Smooth muscle cell (in vitro differentiated cells): ENCODE results near the gene CAB39. TPM values are rescaled to one million over a fixed set of nuclear protein-coding genes. Genes with fewer than 3 reads are reported as not detected.

ENCODE experiments used
- DNase-seq: peaks from one replicate; lab custom pipeline; 2025; ENCODE audit not compliant: unreplicated experiment; lab: John Stamatoyannopoulos, UW
- H2AFZ ChIP-seq: fragments of 200-600 bp; sonication (generic); 2 replicates; pipeline ENCODE4 v1.6.0; 2016; ENCODE audit warnings: antibody characterized with exemption, low read depth, mild to moderate bottlenecking
- H3F3A ChIP-seq: fragments of 200-600 bp; sonication (generic); 2 replicates; pipeline ENCODE4 v1.6.0; 2017; ENCODE audit warnings: antibody characterized with exemption, low read depth
- H3K27ac ChIP-seq: fragments of 200-600 bp; sonication (generic); 2 replicates; pipeline ENCODE4 v1.5.1; 2016; ENCODE audit warnings: low read depth, mild to moderate bottlenecking
- H3K27me3 ChIP-seq: fragments of 200-600 bp; sonication (generic); 2 replicates; pipeline ENCODE4 v1.6.1; 2016; ENCODE audit warnings: low read depth, mild to moderate bottlenecking
- H3K36me3 ChIP-seq: fragments of 200-600 bp; sonication (generic); 2 replicates; pipeline ENCODE4 v1.5.1; 2016; ENCODE audit warnings: low read depth
- H3K4me1 ChIP-seq: fragments of 200-600 bp; sonication (generic); 2 replicates; pipeline ENCODE4 v1.5.1; 2016; ENCODE audit warnings: low read depth
- H3K4me2 ChIP-seq: fragments of 200-600 bp; sonication (generic); 2 replicates; pipeline ENCODE4 v1.6.0; 2016; ENCODE audit warnings: mild to moderate bottlenecking
- H3K4me3 ChIP-seq: fragments of 200-600 bp; sonication (generic); 2 replicates; pipeline ENCODE4 v1.5.1; 2016; ENCODE audit warnings: mild to moderate bottlenecking
- H3K79me2 ChIP-seq: fragments of 200-600 bp; sonication (generic); 2 replicates; pipeline ENCODE4 v1.6.0; 2016; ENCODE audit warnings: low read depth, mild to moderate bottlenecking
- H3K9ac ChIP-seq: fragments of 200-600 bp; sonication (generic); 2 replicates; pipeline ENCODE4 v1.6.0; 2016; ENCODE audit warnings: low read depth
- H3K9me3 ChIP-seq: fragments of 200-600 bp; sonication (generic); replicated peaks from 2 replicates; pipeline ENCODE4 v1.5.1; 2016; ENCODE audit warnings: low read depth
- H4K20me1 ChIP-seq: fragments of 200-600 bp; sonication (generic); 2 replicates; pipeline ENCODE4 v1.6.0; 2016; ENCODE audit warnings: low read depth
- WGBS: methylation state at CpG from one replicate; pipeline ENCODE4 v1.1.7; 2016; ENCODE audit warnings: low lambda C conversion rate; 5-methylcytosine and 5-hydroxymethylcytosine counted together
- polyA plus RNA-seq: library from polyadenylated mRNA; unstranded; fragments of >200 nt; fragmentation: Nextera tagmentation; extraction: Ambion mirVana; gene quantifications from 2 replicates; pipeline ENCODE4 v1.2.1, GENCODE V29; 2016
- total RNA-seq: library from RNA; depleted of rRNA; stranded (reverse); fragments of >200 nt; gene quantifications from 2 replicates; pipeline ENCODE4 v1.2.3, GENCODE V29; 2014
- TF ChIP-seq, protein P1 (sequence below): fragments of 200-600 bp; sonication (generic); IDR thresholded peaks from 2 replicates; pipeline ENCODE4 v1.5.1; 2017; ENCODE audit warnings: borderline replicate concordance, mild to moderate bottlenecking, antibody characterized with exemption; ENCODE audit not compliant: insufficient read depth, poor library complexity, severe bottlenecking

CAB39 gene
- total and polyA plus RNA-seq, 2 experiments from 2014 or later = 21.7 to 62.4 TPM

GRCh38 chr2:230749111-230749510, 36.5 kb downstream of the CAB39 start:
- H3K36me3 ChIP-seq = no peaks in the 10 kb centered on the region
- 57% methylated on average over 2 of the region's 2 CpGs for WGBS
- peak overlapping the region; percentile 13 for H3K9ac ChIP-seq
- H3K9me3 ChIP-seq = no peaks in the 10 kb centered on the region
- no peak overlapping the region for H2AFZ ChIP-seq
- H3K27ac ChIP-seq = peak overlapping the region; percentile 89
- TF ChIP-seq, protein P1, sequence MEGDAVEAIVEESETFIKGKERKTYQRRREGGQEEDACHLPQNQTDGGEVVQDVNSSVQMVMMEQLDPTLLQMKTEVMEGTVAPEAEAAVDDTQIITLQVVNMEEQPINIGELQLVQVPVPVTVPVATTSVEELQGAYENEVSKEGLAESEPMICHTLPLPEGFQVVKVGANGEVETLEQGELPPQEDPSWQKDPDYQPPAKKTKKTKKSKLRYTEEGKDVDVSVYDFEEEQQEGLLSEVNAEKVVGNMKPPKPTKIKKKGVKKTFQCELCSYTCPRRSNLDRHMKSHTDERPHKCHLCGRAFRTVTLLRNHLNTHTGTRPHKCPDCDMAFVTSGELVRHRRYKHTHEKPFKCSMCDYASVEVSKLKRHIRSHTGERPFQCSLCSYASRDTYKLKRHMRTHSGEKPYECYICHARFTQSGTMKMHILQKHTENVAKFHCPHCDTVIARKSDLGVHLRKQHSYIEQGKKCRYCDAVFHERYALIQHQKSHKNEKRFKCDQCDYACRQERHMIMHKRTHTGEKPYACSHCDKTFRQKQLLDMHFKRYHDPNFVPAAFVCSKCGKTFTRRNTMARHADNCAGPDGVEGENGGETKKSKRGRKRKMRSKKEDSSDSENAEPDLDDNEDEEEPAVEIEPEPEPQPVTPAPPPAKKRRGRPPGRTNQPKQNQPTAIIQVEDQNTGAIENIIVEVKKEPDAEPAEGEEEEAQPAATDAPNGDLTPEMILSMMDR = no peak
- peaks cover 2% of the 10 kb centered on the region for H3K4me1 ChIP-seq
- H3K27me3 ChIP-seq = no peaks in the 10 kb centered on the region
- DNase-seq = no peak
- peaks cover 46% of the 10 kb centered on the region for H4K20me1 ChIP-seq
- peaks cover 7% of the 10 kb centered on the region for H3F3A ChIP-seq
- peaks cover 87% of the 10 kb centered on the region for H3K79me2 ChIP-seq
- no peak overlapping the region for H3K4me3 ChIP-seq
- no peak overlapping the region for H3K4me2 ChIP-seq

- H3K27me3 ChIP-seq = no peaks in the 10 kb centered on the region
- peak overlapping the region; percentile 64 for H3K9ac ChIP-seq
- peaks cover 35% of the 10 kb centered on the region for H4K20me1 ChIP-seq
- no peaks in the 10 kb centered on the region for H3K9me3 ChIP-seq
- no peak for DNase-seq
- TF ChIP-seq, protein P1 = no peak
- H2AFZ ChIP-seq = no peak overlapping the region
- peak overlapping the region; percentile 89 for H3K27ac ChIP-seq
- H3K4me2 ChIP-seq = peak overlapping the region; percentile 14
- 11% methylated on average over 3 of the region's 3 CpGs for WGBS
- H3F3A ChIP-seq = peaks cover 7% of the 10 kb centered on the region
- no peaks in the 10 kb centered on the region for H3K36me3 ChIP-seq
- H3K79me2 ChIP-seq = peaks cover 84% of the 10 kb centered on the region
- no peak overlapping the region for H3K4me3 ChIP-seq
- H3K4me1 ChIP-seq = peaks cover 2% of the 10 kb centered on the region
Measured at GRCh38 chr2:230751062-230751461, 38.4 kb downstream of the CAB39 start.

DNA sequence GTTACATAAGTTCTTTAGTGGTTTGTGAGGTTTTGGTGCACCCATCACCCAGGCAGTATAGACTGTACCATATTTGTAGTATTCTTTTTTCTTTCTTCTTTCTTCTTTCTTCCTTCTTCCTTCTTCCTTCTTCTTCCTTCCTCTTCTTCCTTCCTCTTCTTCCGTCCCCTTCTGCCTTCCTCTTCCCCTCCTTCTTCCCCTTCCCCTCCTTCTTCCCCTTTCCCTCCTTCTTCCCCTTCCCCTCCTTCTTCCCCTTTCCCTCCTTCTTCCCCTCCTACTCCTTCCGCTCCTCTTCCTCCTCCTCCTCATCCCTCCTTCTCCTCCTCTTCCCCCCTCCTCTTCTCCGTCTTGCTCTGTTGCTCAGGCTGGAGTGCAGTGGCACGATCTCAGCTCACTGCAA, 41.6 kb downstream of the CAB39 start:
- Histone ChIP-seq H3K36me3 (no peaks in the 10 kb centered on the region), H3K4me3 (no peak overlapping the region), H4K20me1 (peaks cover 44% of the 10 kb centered on the region), H3K4me1 (peaks cover 15% of the 10 kb centered on the region), H3F3A (peaks cover 17% of the 10 kb centered on the region), H3K9me3 (no peaks in the 10 kb centered on the region), H3K27me3 (no peaks in the 10 kb centered on the region), H3K9ac (no peak overlapping the region), H3K79me2 (peaks cover 78% of the 10 kb centered on the region), H2AFZ (no peak overlapping the region), H3K4me2 (no peak overlapping the region), H3K27ac (no peak overlapping the region)
- no peak for DNase-seq
- WGBS = 80% methylated on average over 3 of the region's 4 CpGs
- TF ChIP-seq, protein P1 = no peak

- Histone ChIP-seq H3K4me2 (peak overlapping the region; percentile 45), H3K4me1 (peaks cover 25% of the 10 kb centered on the region), H3K79me2 (peaks cover 76% of the 10 kb centered on the region), H4K20me1 (peaks cover 70% of the 10 kb centered on the region), H3K27ac (peak overlapping the region; percentile 87), H3K4me3 (no peak overlapping the region), H3F3A (peaks cover 17% of the 10 kb centered on the region), H2AFZ (no peak overlapping the region), H3K36me3 (no peaks in the 10 kb centered on the region), H3K9ac (peak overlapping the region; percentile 69), H3K27me3 (no peaks in the 10 kb centered on the region), H3K9me3 (no peaks in the 10 kb centered on the region)
- 43% methylated on average over 2 of the region's 2 CpGs for WGBS
- TF ChIP-seq, protein P1 = no peak
- no peak for DNase-seq
Measured at GRCh38 chr2:230757476-230757875, 44.8 kb downstream of the CAB39 start.
